Measurements from ENCODE around the gene HS6ST2. TPM values are rescaled to one million over a fixed set of nuclear protein-coding genes. Genes with fewer than 3 reads are reported as not detected.

The HS6ST2 gene
- total RNA-seq, 1 donor from 2014 or later, result 8.2 TPM

GRCh38 chrX:132615391-132616131 lies 342.9 kb downstream of the HS6ST2 start:
- DNase-seq (ENCODE audit: low read depth), result peak; percentile 34

- DNase-seq (ENCODE audit: low read depth), result no peak
Measured at GRCh38 chrX:132614297-132614696, 344.1 kb downstream of the HS6ST2 start.

DNA sequence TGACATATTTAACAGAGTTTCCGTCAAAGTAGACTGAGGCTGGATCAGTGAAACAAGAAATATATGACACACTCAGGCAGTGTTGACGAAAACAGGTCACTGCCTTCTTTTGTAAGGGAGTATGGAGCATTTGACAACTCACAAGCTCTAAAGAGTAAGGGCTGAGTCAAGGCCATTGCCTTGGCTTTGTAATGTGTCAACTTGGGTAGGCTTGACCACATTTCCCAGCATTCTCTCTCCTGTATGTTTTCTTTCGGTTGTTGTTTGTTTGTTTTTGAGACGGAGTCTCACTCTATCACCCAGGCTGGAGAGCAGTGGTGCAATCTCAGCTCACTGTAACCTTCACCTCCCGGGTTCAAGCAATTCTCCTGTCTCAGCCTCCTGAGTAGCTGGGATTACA lies 344.6 kb downstream of the HS6ST2 start:
- no peak for DNase-seq (ENCODE audit: low read depth)

- DNase-seq (ENCODE audit: low read depth), result peak; percentile 6
Measured at GRCh38 chrX:132612821-132613564, 345.4 kb downstream of the HS6ST2 start.

DNA sequence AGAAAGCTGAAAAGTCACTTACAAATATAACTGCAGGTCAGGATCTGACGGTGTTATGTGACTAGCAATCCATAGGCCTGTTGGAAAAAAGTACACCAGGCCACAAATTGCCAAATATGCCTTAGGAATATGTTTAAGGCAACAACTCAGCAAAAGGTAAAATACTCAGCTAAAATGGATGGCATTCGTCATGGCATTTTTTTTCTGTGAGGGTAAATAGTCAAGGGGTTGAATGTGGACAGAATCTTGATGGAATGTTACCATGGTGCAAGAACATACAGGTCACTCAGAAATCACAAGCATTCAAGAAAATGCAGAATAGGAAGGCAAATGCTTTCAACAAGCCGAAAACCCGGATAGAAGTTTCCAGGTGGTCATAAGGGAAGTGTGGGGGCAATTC lies 347.9 kb downstream of the HS6ST2 start:
- no peak for DNase-seq (ENCODE audit: low read depth)

DNA sequence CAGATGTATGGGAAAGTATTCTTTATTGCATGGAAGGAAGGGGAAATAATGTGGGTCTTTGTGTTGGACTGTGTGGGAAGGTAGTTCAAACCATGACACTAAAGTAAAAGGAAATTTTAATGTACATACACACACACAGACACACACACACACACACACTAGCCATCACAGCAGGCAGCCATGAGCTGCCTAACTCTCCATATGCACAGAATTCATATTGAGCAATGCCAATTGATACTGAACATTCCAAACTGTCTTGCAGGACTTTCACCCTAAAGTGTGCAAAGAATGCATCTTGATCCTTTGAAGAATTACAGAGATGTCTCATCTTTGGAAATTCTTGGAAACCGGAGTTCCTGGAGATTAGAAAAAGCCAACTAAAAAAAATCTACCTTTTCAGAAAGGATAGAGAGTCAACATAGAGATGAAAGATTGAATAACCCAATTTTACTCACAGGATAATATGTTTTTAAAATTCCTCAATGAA lies 349.0 kb downstream of the HS6ST2 start:
- no peak for DNase-seq (ENCODE audit: low read depth)

DNA sequence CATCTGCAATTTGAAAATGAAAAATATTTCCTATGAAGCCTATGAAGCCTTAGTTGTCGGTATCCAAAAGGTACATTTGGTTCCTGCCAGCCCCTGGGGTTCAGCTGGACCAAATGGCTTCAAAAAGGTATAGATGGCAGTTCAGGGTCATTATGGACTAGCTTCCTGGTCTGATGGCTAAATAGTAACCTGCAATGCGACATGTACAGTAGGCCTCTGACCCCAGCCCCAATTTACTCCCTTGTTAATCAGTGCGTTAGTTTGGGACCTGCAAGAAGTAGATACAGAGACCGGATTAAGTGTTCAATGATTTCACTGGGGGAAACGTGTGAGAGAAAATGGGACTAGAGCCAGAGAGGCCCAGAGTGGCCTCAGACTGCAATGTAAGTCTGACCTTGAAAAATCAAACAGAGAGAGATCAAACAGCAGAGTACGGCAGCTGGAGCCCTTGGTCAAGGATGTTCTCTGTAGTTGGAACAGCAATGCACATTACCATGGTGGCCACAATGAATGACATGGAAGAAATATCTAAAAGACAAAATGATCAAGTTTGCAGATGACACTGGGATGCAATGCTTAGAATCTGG lies 354.6 kb downstream of the HS6ST2 start:
- DNase-seq (ENCODE audit: low read depth), result no peak

- DNase-seq (ENCODE audit: low read depth), result no peak
Measured at GRCh38 chrX:132602701-132603100, 355.7 kb downstream of the HS6ST2 start.

DNA sequence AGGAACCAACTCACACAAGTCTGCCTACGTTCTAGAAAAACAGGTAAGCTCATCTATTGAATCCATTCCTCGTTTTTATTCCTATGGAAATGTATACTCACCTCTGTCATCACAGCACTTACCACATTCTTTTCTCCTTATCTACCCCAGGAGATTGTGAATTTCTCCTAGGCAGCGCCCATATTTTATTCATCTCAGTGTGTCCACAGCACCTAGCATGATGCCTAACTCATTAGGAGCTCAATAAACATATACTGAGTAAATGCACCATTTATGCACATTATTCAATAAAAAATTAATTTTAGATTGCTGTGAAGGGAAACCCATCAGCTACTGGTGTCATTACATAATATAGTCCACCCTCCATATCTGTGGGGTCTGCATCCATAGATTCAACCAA lies 363.4 kb downstream of the HS6ST2 start:
- no peak for DNase-seq (ENCODE audit: low read depth)

DNA sequence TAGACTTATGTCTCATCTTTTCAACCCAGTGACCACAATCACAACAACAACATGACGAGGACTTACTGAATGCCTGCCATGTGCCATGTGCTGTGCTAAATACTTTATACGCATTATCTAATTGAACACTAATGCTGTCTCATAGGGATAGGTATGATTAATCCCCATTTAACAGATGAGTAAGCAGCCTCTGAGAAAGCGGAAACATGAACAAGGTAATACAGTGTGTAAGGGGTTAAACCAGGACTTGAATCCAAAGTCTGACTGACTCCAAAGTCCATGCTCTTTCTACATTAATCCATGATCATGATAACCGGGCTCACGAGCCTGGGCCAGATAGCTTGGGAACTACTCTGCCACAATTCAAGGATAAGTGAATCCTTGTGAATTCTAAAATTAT lies 364.3 kb downstream of the HS6ST2 start:
- peak; percentile 57 for DNase-seq (ENCODE audit: low read depth)

GRCh38 chrX:132592880-132593279 lies 365.5 kb downstream of the HS6ST2 start:
- peak; percentile 3 for DNase-seq (ENCODE audit: low read depth)

DNA sequence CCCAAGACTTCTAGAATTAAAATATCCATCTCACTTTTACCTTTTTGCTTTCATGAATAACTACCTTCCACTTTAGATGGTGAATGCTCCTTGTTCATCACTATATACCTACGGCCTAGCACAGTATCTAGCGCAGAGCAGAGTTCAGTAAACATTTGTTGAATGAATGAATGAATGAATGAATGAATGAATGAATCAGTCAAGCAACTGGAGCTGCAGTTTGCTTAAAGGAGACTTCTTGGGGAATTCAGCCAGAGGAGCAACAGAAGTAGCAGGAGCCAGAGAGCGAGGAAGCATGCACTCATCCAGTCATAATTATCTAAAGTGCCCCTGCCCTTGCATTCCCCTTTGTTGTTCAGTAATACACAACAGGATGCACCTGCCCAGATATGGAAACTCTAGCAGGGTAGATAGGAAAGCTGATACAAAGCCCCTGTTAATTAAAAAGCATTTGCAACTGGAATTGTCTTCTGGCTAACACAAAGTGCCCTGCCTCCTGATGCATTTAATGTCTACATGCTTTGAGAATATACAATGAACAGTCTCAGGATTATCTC lies 366.6 kb downstream of the HS6ST2 start:
- DNase-seq (ENCODE audit: low read depth), result no peak

GRCh38 chrX:132590350-132591026 lies 367.9 kb downstream of the HS6ST2 start:
- no peak for DNase-seq (ENCODE audit: low read depth)

GRCh38 chrX:132584936-132585335 lies 373.5 kb downstream of the HS6ST2 start:
- DNase-seq (ENCODE audit: low read depth), result no peak

- no peak for DNase-seq (ENCODE audit: low read depth)
Measured at GRCh38 chrX:132576939-132577338, 381.5 kb downstream of the HS6ST2 start.

Other genes starting within 250 kb of the HS6ST2 start
- not detected in 2 replicates for gene USP26, start 138.5 kb upstream of the HS6ST2 start, total RNA-seq

All from renal cortical epithelial cell (primary cell).